Measurements from ENCODE around the gene STXBP5.

DNA sequence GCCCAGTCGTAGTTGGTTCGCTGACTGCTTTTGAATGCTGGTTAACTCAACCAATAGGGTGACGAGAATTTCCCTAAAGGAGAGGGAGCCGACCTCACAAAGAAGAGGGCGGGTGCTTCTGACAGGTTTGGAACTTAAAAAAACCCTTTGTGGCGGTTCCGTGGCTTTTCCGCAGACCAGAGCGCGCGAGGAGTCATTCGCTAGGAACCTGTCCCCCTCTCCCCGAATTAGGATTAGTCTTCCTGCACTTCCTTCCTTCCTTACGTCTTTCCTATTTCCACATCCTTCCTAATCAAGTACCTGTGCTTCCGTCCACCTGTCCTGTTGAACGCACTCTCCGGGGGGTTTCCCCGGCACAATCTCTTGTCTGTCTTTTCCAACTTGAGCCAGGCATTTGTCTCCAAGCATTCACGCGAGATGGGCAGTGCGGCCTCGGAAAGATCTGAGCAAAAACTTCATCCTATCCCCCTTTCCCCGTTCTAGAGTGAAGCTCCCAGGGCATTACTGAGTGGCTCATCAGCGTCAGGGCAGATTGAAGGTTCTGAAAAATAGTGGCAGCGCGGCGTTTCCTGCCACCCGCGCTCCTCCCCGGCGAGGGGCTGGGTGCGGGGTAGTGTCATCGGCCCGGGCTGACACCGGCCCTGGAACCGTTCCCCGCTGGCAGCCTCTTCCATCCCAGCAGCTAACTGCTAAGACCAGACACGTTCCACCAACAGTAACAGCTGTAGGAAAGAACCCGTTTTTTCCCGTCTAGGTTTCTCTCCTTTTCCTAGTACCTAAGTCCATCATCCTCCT lies 1.5 kb upstream of the STXBP5 start:
- TF ChIP-seq EZH2 (IDR thresholded peaks at IDR 0.05; ENCODE audit: insufficient read depth, poor library complexity, severe bottlenecking), result no peak
- TF ChIP-seq EZH2phosphoT487 (IDR thresholded peaks at IDR 0.05; ENCODE audit: insufficient read depth, low read depth), result no peak

Measured in GM23248 (cell line).